ENCODE measurements around the gene MED27.
"Not testable (repeated sequence)": the region's sequence is repeated elsewhere in the genome, so short reads cannot be mapped to it uniquely, and the experiment has no call there.

Gene MED27

DNA sequence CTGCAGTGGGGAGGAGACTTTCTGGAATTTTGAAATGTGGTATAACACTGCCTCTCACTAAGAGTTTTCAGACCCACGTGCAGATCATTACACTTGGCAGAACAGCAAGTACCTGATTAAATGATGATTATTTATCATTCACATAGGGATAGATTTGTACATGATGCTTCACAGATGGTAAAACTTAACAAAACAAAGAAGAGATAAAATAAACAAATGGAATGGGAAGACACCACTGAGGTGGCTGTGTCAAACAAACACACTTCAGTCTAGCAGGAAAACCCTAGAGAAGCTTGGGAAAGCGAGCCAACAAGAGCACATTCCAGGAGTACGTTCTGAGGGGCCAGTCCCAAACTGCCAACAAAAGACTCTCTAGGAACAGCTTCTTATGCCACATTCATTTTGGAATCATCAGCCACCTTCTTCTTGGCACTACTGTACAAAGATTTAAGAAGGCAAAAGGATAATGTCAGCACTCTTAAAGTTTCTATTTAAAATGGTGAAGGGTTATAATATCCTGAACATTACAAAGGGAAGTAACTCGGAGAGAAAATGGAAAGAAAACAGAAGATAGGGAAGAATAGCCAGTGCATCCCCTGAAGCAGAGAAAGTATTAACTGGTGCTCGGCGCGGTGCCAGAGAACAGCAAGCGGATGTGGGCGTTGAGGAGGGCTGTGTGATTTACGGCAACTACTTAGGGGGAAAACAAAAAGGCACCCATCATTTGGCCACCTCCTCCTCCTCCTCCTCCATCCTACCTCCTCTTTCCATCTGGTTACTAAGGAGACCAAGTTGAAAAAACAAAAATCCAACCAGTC is 1.6 kb downstream of the MED27 start:
- DNase-seq (ENCODE audit: low read depth, low spot score), result no peak

DNA sequence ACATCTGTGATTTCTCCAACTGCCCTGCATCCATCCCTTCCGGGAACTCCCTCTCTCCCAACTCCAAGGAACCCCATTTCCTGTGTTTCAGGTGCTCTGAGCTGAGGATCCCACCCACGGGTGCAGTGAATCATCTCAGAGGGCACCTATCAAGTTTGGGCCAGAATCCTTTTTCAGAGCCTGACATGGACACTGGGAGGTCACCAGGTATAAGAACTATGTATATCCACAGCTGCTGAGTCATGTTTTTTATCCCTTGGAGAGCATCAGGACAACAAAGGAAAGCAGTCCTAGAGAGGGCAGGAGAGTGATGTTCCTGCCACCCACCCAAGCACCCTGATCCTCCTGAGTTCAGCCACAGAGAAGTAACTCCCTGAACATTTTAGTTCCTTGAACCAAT is 3.8 kb downstream of the MED27 start:
- no peak for DNase-seq (ENCODE audit: low read depth, low spot score)

DNA sequence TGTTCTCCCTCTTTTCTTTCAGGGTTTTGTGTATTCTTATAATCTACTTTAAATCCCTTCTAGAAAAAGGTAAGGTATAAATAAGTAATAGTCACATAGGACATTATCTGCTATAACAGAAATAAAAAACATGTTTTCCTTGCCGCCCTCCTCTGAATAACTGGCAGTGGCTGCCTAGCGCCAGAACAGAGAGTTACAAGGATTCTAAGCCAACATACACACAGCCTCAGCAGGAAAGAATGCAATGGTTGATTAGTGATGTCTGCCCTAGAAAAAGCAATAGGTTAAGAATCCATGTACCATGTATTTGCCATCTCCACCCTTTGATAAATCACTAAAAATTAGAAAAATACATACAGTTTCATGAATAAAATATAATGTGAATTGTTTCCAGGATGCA is 4.9 kb downstream of the MED27 start:
- DNase-seq (ENCODE audit: low read depth, low spot score), result no peak

DNA sequence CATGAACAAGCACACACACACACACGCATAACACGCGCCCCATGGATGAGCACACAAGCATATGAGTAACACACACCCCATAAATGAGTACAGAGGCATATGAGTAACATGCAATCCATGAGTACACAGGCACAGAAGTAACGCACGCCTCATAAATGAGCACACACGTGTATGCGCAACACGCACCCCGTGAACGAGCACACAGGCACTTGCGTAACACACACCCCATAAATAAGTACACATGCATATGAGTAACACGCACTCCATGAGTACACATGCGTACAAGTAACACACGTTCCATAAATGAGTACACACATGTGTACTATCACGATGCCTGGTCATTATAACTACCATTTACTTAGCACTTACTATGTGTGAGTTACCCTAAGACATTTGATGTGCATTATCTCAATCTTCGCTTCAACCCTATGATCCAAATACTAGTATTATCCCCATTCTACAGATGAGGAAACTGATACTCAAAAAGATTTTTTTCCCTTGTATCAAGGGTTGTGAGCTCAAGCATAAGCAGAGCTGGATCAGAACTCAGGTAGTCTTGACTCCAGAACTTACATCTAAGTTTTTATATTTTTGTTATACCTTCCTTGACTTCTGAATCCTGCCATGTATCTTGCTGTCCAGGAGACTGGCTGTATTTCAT is 7.7 kb downstream of the MED27 start:
- DNase-seq (ENCODE audit: low read depth, low spot score), result no peak

DNA sequence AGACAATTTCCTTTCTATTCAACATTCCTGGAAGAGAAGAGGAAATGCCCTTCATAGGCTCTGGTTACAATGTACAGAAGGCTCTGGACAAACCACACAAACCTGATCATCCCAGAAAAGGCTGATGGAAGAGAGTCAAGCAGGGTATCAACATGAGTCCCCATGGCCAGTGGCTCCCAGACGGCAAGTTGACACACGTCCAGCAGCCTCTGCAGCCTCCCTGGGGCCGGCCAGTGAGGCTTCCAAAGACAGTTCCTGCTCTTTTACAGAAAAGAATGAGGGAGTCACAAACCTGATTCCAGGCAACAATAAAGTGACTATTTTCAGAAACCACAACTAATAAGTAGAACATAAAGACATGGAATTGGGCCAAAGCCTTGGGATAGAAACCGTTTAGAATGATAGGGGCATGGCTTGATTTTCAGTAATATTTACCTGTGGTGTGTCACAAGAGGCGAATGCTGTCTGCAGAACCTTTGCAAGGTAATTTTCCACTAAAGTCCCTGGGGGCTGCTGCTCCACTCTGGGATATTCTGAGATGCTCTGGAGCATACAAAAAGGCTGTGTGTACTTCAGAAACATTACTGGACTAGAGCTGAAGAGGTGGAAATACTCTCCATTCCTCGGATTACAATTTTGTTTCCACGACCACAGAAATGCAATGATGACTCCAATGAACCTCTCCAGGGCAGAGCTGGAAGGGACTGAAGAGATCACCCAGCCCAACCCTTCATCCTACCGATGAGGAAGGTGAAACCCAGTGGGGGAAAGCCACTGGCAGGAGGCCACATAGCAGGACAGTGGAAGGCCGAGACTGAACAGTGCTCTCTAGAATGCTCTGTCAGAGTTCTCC is 10.4 kb downstream of the MED27 start:
- no peak for DNase-seq (ENCODE audit: low read depth, low spot score)

DNA sequence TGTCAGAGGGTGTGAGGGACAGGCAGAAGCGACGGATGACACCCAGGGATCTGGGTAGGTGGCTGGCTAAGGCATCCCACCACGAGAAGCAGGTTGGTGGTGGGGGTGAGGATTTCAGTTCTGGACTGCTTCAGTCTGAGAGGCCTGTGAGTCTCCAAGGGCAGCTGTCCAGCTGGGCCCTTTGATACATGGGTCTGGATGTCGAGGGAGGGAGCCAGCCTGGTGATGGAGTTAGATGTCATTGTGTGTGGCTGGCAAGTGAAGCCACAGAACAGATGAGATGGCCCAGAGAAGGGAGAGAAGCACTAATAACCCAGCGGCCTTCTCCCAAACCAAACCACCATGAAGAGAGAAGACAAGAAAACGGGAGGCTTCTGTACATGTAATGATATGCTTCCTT is 11.1 kb downstream of the MED27 start:
- DNase-seq (ENCODE audit: low read depth, low spot score), result no peak

DNA sequence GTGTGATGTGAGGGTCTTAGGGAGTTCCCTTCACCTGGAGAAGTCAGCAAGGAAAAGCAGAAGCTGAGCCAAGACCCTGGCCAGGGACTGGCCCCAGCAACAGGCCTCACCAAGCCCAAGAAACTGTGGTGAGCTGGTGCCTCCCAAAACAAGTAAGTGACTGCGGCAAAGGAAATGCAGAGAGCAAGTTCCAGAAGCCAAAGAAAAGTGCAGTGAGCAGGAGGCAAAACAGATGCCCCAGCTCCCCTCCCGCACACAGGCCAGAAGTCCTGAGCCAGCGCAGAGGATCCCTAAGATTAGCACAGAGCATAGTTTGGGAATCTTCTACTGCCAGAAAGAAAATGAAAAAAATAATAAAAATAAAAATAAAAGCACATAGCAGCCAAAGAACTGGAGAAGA is 13.2 kb downstream of the MED27 start:
- no peak for DNase-seq (ENCODE audit: low read depth, low spot score)

DNA sequence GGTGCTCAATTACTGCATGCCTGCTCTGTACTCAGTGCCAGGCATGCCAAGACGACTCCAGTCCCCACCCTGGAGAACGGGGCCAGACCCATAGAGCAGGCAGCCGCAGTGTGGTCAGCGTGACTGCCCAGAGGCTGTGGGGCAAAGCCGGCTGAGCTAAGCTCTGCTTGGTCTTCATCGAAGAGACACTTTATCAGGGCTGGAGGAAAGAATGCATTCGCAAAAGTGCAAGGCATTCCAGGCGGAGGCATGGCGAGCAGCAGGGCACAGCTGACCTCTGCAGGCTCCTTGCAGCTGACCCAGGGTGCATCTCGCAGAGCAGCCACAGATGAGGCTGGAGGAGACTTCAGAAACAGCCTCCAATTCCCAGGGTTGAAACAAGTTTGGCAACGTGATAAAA is 13.6 kb downstream of the MED27 start:
- no peak for DNase-seq (ENCODE audit: low read depth, low spot score)

DNA sequence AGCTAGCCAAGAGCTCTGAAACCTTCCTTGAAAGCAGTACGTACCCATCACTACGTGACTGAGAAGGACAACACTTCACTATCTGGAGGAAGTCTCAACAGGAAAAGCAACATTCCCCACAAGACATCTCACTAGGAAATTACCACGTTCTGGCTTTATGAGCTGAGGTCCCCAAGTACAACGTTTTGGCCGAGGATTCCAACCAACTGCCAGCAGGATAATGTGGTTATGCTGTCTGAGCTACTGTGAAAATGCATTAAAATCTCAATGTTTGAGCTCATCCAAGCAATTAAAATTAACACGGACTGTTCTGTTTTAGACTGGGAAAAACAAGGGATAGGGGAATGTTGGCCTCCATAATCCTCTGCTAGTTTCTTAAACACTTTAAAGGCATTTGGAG is 16.4 kb downstream of the MED27 start:
- no peak for DNase-seq (ENCODE audit: low read depth, low spot score)

DNA sequence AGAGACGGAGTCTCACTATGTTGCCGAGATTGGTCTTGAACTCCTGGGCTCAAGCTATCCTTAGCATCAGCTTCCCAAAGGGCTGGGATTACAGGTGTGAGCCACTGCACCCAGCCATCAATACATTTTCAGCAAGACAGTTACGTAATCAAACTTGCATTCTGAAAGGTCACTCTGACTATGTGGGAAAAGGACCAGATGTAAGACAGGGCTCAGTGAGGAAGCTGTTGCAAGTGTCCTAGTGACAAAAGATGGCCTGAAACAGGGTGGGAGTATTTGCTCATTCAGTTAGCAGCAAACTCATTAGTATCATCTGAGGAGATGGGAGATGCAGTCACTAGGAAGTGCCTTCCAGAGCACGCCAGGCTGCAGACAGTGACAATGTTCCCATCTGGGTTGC is 16.9 kb downstream of the MED27 start:
- no peak for DNase-seq (ENCODE audit: low read depth, low spot score)

DNA sequence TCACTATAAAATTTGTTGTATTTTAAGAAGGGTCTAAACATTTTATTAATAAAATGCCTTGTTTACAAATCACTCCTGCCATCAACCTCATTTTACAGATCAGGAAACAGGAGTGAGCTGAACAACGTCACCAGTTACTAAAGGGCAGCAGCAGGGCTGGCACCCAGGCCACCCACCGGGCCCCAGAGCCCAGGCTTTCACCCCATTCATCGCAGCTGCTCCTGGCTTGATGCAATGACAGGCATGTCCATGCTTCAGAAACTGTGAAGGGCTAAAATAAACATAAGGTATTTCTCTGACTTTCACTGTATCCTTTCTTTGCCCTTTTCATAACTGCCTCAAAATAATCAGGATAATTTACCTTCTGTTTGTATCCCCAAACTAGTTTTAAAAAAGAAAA is 18.1 kb downstream of the MED27 start:
- DNase-seq (ENCODE audit: low read depth, low spot score), result no peak

DNA sequence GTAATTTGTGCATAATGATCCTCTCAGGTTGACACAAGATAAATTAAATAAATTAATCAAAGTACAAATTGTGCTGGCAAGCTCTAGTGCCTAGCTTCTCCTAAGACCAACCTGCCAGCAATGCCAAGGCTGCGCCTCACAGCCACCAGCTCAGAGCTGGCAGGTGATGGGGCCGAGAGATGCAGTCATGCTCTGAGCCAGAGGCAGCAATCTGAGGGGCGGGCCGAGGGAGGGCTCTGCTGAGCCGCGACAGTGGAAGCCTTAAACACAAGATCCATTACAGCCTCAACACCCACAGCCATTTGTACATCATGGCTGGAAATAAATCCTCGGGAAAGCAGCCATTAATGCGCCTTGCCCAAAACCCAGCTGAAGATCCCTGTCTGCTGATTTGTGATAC is 20.3 kb downstream of the MED27 start:
- DNase-seq (ENCODE audit: low read depth, low spot score), result no peak

DNA sequence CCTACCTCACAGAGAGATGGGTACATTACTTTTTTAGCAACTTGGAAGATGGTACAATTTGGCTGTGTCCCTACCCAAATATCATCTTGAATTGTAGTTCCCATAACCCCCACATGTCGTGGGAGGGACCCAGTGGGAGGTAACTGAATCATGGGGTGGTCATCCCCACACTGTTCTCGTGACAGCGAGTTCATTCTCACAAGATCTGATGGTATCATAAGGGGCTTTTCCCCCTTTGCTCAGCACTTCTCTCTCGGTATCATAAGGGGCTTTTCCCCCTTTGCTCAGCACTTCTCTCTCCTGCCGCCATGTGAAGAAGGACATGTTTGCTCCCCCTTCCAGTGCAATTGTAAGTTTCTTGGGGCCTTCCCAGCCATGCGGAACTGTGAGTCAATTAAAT is 21.4 kb downstream of the MED27 start:
- not testable (repeated sequence) for DNase-seq (ENCODE audit: low read depth, low spot score)

DNA sequence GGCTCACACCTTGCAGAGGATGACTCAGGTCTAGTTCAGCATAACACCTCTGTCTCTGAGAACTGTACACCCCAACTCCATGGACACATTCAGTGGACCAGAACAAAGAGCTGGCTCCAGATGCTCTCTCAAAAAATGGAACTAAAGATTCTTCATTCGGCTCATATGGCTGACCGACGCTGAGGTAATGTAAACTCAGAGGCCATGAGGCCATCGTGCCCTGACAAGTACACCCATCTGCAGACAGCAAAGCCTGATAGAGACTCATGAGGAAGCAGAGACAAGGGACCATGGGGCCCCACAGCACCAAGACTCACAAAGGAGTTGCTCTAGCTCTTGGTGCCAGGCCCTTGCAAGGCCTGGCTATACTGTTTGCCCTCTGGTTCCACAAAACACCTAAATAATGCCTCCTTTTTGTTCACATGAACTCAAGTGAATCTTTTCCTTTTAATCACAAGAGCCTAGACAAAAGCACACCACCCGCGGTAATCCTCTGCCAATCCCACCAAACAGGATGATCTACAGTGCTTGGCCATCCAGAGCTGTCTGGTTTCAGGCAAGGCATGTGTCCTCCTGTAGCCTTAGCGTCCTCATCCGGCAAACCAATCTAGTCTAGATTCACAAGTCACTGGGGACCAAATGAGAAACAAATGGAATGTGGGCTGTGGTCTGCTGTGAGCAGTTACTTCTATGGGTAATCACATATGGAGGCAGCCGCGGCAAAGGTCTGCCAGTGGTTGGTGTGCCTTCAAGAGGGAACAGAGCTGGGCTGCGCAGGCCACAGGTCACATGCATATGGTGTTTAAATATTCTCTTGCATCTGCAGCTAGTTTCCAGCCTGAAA is 22.7 kb downstream of the MED27 start:
- no peak for DNase-seq (ENCODE audit: low read depth, low spot score)

DNA sequence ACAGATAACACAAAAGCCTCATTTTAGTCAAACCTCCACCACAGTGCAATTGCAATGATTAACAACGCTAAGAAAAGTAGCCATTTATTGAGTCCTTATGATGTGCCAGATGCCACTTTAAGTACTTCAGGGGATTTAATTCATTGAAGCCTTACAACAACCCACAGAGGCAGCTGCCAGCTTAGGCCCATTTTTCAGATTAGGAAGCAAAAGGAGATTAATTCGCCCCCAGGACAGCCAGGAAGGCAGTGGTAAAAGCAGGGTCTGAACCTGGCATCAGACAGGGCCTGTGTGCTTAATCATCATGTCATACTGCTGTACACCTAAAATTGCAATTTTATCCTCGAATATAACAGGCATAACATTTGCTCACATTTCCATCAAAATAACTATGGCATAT is 23.9 kb downstream of the MED27 start:
- no peak for DNase-seq (ENCODE audit: low read depth, low spot score)

DNA sequence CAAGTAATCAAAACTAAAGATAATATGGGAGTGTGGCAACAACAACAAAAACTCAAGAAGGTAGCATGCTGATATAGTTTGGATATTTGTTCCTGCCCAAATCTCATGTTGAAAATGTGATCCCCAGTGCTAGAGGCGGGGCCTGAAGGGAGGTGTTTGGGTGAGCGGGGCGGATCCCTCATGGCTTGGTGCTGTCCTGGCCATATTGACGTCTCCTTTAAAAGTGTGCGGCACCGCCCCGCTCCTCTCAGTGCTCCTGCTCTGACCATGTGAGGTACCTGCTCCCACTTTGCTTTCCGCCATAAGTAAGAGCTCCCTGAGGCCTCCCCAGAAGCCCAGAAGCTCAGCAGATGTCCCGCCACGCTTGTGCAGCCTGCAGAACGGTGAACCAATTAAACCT is 25.6 kb downstream of the MED27 start:
- no peak for DNase-seq (ENCODE audit: low read depth, low spot score)

DNA sequence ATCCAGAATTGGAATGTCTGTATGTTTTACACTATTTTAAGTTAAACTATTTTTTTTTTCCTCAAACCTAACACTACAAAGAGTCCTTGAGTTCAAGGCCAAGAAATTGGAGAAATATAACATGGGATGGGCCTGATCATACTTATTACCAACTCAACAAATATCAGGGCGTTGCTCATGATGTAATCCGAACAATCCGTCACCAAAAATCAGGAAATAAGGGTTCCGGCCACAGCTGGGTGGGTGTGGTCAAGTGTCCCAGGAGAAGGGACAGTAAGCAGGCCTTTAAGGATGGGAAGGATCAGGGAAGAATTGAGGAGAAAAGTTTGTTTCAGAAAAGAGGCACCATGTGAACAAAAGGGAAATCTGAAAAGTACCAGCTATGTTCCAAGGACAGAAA is 29.8 kb downstream of the MED27 start:
- DNase-seq (ENCODE audit: low read depth, low spot score), result no peak

DNA sequence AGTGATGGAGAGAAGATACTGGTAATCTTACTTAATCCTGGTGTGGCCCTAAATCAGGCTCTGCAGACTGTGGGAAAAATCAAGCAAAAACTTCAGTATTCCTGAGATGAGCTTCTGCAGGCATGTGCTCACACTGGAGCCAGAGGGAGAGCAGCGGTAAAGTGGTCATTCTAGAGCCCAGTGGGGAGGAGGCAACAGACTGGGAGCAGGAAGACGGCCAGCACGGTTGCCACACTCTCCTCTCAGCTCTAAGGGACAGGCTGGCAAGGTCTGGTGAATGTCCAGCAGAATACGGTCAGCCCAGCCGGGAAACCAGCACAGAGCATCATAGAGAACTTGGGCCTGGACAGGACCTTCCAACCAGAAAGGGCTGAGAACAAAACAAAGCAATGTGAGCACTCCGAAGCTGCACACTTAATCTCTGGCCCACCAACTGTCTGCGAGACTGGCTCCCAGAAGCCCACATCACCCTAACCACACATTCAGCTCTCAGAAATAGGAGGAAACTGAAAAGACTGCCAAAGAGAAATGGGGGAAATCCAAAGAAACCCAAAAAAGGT is 30.3 kb downstream of the MED27 start:
- no peak for DNase-seq (ENCODE audit: low read depth, low spot score)

DNA sequence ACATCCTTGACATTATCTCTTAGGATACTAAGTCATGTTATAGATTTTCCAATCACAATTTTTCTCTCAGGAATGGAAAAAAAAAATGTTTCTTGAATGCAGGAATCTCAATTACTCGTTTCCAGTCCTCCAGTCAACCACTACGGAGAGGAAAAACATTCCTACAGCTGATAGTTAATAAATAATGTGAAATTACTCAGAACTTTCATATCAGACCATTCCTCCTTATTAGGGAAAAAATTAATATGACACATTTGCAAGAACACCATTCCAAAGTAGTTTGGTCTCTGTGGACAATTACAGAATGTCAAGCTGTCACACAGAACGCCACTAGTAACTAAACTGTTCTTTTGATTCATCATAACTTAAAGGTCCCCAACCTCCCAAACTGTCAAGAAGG is 31.5 kb downstream of the MED27 start:
- DNase-seq (ENCODE audit: low read depth, low spot score), result no peak

DNA sequence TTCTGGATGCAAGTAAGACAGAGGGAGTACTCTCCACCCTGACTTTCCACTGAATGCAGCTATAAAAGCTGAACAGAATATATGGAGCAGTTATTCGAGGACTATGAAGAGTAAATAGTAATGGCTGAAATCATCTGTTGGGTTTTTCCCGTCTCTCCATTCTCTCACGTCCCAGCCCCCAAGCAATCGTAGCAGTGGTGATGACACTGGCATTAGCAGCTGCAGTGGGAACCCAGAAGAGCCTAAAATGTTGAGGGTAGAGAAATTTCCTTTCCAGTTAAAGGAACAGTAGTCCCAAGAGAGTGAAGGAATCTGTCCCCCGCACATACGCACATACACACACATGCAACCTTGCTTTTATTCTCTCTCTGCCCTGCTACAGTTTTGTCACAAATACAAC is 33.2 kb downstream of the MED27 start:
- DNase-seq (ENCODE audit: low read depth, low spot score), result no peak

DNA sequence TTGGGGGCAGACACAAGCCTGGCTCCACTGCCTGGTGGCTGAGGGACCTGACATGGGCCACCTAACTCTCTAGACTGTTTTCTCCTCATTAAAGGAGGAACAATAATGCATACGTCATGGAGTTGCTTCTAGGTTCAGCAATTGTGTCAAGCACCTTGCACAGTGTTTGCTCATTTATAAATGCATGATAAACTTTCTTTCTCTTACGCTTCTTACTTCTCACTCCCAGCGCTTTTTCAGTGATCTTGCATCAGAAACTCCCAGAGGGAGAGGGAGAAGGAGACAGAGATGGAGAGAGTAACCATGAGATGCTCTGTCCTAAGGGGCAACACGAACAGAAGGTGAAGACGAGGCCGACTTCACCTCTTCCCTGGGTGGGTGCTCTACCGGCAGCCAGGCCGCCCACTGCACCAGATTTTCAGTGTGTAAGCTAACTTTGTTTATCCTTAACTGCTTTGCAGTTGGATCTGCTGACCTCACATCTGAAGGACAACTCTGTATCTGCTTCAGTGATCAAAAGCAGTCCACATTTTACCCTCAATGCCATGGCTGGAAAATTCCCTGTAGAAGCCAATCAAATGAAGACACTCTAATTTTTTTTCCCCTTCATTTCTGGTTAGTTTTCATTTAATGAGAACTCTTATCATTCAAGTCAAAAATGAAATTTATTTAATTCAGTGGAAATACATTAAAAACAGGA is 35.3 kb downstream of the MED27 start:
- DNase-seq (ENCODE audit: low read depth, low spot score), result no peak
